ENCODE data around the gene ISYNA1. TPM values are rescaled to one million over a fixed set of nuclear protein-coding genes. Genes with fewer than 3 reads are reported as not detected.

ISYNA1 gene
- total and polyA plus RNA-seq, 2 of the 13 experiments (the other 11 are each of a cell fraction or from before 2014, with no cell fraction given) = 29.6 to 48.5 TPM

DNA sequence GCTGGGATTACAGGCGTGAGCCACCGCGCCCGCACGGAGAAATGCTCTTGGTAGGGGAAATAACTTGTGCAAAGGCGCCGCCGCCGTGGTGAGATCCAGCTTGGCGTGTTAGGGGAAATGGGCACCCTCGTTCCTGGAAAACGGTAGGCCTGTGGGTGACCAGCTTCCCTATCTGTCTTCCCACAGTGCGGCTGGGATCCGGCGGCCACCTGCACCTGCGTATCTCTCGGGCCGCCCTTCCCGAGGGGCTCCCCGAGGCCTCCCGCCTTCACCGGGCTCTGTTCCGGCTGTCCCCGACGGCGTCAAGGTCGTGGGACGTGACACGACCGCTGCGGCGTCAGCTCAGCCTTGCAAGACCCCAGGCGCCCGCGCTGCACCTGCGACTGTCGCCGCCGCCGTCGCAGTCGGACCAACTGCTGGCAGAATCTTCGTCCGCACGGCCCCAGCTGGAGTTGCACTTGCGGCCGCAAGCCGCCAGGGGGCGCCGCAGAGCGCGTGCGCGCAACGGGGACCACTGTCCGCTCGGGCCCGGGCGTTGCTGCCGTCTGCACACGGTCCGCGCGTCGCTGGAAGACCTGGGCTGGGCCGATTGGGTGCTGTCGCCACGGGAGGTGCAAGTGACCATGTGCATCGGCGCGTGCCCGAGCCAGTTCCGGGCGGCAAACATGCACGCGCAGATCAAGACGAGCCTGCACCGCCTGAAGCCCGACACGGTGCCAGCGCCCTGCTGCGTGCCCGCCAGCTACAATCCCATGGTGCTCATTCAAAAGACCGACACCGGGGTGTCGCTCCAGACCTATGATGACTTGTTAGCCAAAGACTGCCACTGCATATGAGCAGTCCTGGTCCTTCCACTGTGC lies 49.6 kb downstream of the ISYNA1 start (continued):
- TF ChIP-seq, protein P1, sequence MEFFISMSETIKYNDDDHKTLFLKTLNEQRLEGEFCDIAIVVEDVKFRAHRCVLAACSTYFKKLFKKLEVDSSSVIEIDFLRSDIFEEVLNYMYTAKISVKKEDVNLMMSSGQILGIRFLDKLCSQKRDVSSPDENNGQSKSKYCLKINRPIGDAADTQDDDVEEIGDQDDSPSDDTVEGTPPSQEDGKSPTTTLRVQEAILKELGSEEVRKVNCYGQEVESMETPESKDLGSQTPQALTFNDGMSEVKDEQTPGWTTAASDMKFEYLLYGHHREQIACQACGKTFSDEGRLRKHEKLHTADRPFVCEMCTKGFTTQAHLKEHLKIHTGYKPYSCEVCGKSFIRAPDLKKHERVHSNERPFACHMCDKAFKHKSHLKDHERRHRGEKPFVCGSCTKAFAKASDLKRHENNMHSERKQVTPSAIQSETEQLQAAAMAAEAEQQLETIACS (CRISPR knock-in tag; IDR thresholded peaks at IDR 0.05) = peak; percentile 74
- peak; percentile 73 for TF ChIP-seq ZFY (CRISPR knock-in tag; IDR thresholded peaks at IDR 0.05)
- peak; percentile 64; the same call in 1 of the 2 replicates for TF ChIP-seq ZNF749 (CRISPR knock-in tag; IDR thresholded peaks at IDR 0.05; ENCODE audit: borderline replicate concordance)
- TF ChIP-seq, protein P2, sequence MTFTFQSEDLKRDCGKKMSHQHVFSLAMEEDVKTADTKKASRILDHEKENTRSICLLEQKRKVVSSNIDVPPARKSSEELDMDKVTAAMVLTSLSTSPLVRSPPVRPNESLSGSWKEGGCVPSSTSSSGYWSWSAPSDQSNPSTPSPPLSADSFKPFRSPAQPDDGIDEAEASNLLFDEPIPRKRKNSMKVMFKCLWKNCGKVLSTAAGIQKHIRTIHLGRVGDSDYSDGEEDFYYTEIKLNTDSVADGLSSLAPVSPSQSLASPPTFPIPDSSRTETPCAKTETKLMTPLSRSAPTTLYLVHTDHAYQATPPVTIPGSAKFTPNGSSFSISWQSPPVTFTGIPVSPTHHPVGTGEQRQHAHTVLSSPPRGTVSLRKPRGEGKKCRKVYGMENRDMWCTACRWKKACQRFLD (CRISPR knock-in tag; IDR thresholded peaks at IDR 0.05; ENCODE audit: borderline replicate concordance) = peak; percentile 80
- TF ChIP-seq, protein P3, sequence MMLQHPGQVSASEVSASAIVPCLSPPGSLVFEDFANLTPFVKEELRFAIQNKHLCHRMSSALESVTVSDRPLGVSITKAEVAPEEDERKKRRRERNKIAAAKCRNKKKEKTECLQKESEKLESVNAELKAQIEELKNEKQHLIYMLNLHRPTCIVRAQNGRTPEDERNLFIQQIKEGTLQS (CRISPR knock-in tag; IDR thresholded peaks at IDR 0.05) = peak; percentile 51; the same call in 1 of the 2 replicates
- TF ChIP-seq, protein P4, sequence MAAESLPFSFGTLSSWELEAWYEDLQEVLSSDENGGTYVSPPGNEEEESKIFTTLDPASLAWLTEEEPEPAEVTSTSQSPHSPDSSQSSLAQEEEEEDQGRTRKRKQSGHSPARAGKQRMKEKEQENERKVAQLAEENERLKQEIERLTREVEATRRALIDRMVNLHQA (CRISPR knock-in tag; IDR thresholded peaks at IDR 0.05) = no peak
- TF ChIP-seq ZNF672 (CRISPR knock-in tag; IDR thresholded peaks at IDR 0.05) = peak; percentile 94; the same call in 1 of the 2 replicates
- TF ChIP-seq, protein P5, sequence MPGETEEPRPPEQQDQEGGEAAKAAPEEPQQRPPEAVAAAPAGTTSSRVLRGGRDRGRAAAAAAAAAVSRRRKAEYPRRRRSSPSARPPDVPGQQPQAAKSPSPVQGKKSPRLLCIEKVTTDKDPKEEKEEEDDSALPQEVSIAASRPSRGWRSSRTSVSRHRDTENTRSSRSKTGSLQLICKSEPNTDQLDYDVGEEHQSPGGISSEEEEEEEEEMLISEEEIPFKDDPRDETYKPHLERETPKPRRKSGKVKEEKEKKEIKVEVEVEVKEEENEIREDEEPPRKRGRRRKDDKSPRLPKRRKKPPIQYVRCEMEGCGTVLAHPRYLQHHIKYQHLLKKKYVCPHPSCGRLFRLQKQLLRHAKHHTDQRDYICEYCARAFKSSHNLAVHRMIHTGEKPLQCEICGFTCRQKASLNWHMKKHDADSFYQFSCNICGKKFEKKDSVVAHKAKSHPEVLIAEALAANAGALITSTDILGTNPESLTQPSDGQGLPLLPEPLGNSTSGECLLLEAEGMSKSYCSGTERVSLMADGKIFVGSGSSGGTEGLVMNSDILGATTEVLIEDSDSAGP (CRISPR knock-in tag; IDR thresholded peaks at IDR 0.05; ENCODE audit: borderline replicate concordance) = peak; percentile 93
- TF ChIP-seq, protein P6, sequence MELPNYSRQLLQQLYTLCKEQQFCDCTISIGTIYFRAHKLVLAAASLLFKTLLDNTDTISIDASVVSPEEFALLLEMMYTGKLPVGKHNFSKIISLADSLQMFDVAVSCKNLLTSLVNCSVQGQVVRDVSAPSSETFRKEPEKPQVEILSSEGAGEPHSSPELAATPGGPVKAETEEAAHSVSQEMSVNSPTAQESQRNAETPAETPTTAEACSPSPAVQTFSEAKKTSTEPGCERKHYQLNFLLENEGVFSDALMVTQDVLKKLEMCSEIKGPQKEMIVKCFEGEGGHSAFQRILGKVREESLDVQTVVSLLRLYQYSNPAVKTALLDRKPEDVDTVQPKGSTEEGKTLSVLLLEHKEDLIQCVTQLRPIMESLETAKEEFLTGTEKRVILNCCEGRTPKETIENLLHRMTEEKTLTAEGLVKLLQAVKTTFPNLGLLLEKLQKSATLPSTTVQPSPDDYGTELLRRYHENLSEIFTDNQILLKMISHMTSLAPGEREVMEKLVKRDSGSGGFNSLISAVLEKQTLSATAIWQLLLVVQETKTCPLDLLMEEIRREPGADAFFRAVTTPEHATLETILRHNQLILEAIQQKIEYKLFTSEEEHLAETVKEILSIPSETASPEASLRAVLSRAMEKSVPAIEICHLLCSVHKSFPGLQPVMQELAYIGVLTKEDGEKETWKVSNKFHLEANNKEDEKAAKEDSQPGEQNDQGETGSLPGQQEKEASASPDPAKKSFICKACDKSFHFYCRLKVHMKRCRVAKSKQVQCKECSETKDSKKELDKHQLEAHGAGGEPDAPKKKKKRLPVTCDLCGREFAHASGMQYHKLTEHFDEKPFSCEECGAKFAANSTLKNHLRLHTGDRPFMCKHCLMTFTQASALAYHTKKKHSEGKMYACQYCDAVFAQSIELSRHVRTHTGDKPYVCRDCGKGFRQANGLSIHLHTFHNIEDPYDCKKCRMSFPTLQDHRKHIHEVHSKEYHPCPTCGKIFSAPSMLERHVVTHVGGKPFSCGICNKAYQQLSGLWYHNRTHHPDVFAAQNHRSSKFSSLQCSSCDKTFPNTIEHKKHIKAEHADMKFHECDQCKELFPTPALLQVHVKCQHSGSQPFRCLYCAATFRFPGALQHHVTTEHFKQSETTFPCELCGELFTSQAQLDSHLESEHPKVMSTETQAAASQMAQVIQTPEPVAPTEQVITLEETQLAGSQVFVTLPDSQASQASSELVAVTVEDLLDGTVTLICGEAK (IDR thresholded peaks at IDR 0.05) = no peak
- TF ChIP-seq, protein P6 (CRISPR knock-in tag; IDR thresholded peaks at IDR 0.05) = peak; percentile 71
- no peak for TF ChIP-seq ZNF101 (CRISPR knock-in tag; IDR thresholded peaks at IDR 0.05; ENCODE audit: borderline replicate concordance, low read depth)
- TF ChIP-seq, protein P7, sequence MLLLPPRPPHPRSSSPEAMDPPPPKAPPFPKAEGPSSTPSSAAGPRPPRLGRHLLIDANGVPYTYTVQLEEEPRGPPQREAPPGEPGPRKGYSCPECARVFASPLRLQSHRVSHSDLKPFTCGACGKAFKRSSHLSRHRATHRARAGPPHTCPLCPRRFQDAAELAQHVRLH (CRISPR knock-in tag; IDR thresholded peaks at IDR 0.05; ENCODE audit: borderline replicate concordance, low read depth) = 0 out of 2 replicates have a peak, but pooled peaks have one; percentile 62
